Liver (tissue), 9 donors: Measurements from ENCODE around the gene SGIP1. TPM values are rescaled to one million over a fixed set of nuclear protein-coding genes. Genes with fewer than 3 reads are reported as not detected.

ENCODE experiments used
- DNase-seq: peaks from one replicate; pipeline ENCODE4 v3.0.0-alpha.2; 2017; ENCODE audit warnings: low spot score
- H3K27ac ChIP-seq, 2 donors: one replicate each; pipeline ENCODE4 v1.7.0; 2013; ENCODE audit warnings: inconsistent platforms in 2 of 2, low read length in 2 of 2, control low read depth in 1 of 2, low read depth in 1 of 2, mild to moderate bottlenecking in 1 of 2
- H3K27me3 ChIP-seq, 4 donors: one replicate each; pipeline versions ENCODE4 v1.6.1 to v1.7.0; 2013; ENCODE audit warnings: low read length in 3 of 4, inconsistent platforms in 1 of 4, mild to moderate bottlenecking in 1 of 4, moderate library complexity in 1 of 4; ENCODE audit not compliant: control insufficient read depth in 4 of 4, insufficient read depth in 4 of 4
- H3K36me3 ChIP-seq, 4 donors: one replicate each; pipeline versions ENCODE4 v1.6.1 to v1.7.0; 2013; ENCODE audit warnings: low read length in 3 of 4, mild to moderate bottlenecking in 3 of 4, low read depth in 1 of 4, moderate library complexity in 1 of 4; ENCODE audit not compliant: control insufficient read depth in 4 of 4, insufficient read depth in 3 of 4
- H3K4me1 ChIP-seq, 4 donors: one replicate each; pipeline versions ENCODE4 v1.6.1 to v1.7.0; 2013; ENCODE audit warnings: low read length in 3 of 4, mild to moderate bottlenecking in 3 of 4, moderate library complexity in 1 of 4; ENCODE audit not compliant: control insufficient read depth in 4 of 4, insufficient read depth in 4 of 4
- H3K4me3 ChIP-seq, 3 donors: one replicate each; pipeline versions ENCODE4 v1.6.1 to v1.7.0; 2013; ENCODE audit warnings: low read length in 3 of 3, control low read depth in 1 of 3, low read depth in 1 of 3, mild to moderate bottlenecking in 1 of 3
- H3K9ac ChIP-seq, 2 donors: one replicate each; pipeline ENCODE4 v1.7.0; 2013; ENCODE audit warnings: low read length in 2 of 2, mild to moderate bottlenecking in 2 of 2, moderate library complexity in 2 of 2, control low read depth in 1 of 2, low read depth in 1 of 2
- H3K9me3 ChIP-seq, 4 donors: one replicate each; pipeline versions ENCODE4 v1.6.1 to v1.7.0; 2013; ENCODE audit warnings: low read length in 3 of 4; ENCODE audit not compliant: control insufficient read depth in 4 of 4
- EGR1 ChIP-seq, 2 donors: IDR thresholded peaks; 2 replicates each; pipeline ENCODE4 v1.6.1; 2016 to 2018; ENCODE audit warnings: antibody characterized with exemption in 2 of 2, low read depth in 2 of 2
- FOXA1 ChIP-seq: IDR thresholded peaks from 2 replicates; pipeline ENCODE4 v1.6.1; 2016; ENCODE audit warnings: antibody characterized with exemption
- FOXA2 ChIP-seq: IDR thresholded peaks from 2 replicates; pipeline ENCODE4 v1.6.1; 2016; ENCODE audit warnings: antibody characterized with exemption
- GABPA ChIP-seq, 2 donors: IDR thresholded peaks in 1 of 2; conservative IDR thresholded peaks in 1 of 2; 2 replicates each; pipeline ENCODE4 v1.6.1; 2016; ENCODE audit warnings: antibody characterized with exemption in 2 of 2, mild to moderate bottlenecking in 1 of 2, moderate library complexity in 1 of 2
- HNF4A ChIP-seq, 2 donors: conservative IDR thresholded peaks; 2 replicates each; pipeline ENCODE4 v1.6.1; 2016; ENCODE audit warnings: antibody characterized with exemption in 2 of 2, mild to moderate bottlenecking in 2 of 2
- HNF4G ChIP-seq: IDR thresholded peaks from 2 replicates; pipeline ENCODE4 v1.6.1; 2016; ENCODE audit warnings: antibody characterized with exemption
- JUND ChIP-seq, 2 donors: IDR thresholded peaks; 2 replicates each; pipeline ENCODE4 v1.6.1; 2016; ENCODE audit warnings: antibody characterized with exemption in 2 of 2
- NR2F2 ChIP-seq: IDR thresholded peaks from 2 replicates; pipeline ENCODE4 v1.6.1; 2016; ENCODE audit warnings: antibody characterized with exemption
- RAD21 ChIP-seq, 2 donors: IDR thresholded peaks; 2 replicates each; pipeline ENCODE4 v1.6.1; 2016; ENCODE audit warnings: antibody characterized with exemption in 2 of 2, mild to moderate bottlenecking in 2 of 2
- RXRA ChIP-seq, 2 donors: IDR thresholded peaks; 2 replicates each; pipeline ENCODE4 v1.6.1; 2017 to 2018; ENCODE audit warnings: antibody characterized with exemption in 2 of 2, mild to moderate bottlenecking in 1 of 2
- SP1 ChIP-seq: IDR thresholded peaks from 2 replicates; pipeline ENCODE4 v1.6.1; 2018; ENCODE audit warnings: antibody characterized with exemption, mild to moderate bottlenecking
- TAF1 ChIP-seq: conservative IDR thresholded peaks from 2 replicates; pipeline ENCODE4 v1.6.1; 2016; ENCODE audit warnings: antibody characterized with exemption, mild to moderate bottlenecking
- YY1 ChIP-seq: IDR thresholded peaks from 2 replicates; pipeline ENCODE4 v1.6.1; 2016; ENCODE audit warnings: antibody characterized with exemption, mild to moderate bottlenecking
- WGBS: extraction: QIAGEN DNeasy Blood & Tissue Kit; methylation state at CpG from one replicate; pipeline ENCODE4 v1.1.7; 2013; 5-methylcytosine and 5-hydroxymethylcytosine counted together
- polyA plus RNA-seq, 2 donors: library from polyadenylated mRNA; stranded (reverse) in 1 of 2; unstranded in 1 of 2; fragments of 200-250 nt in 1 of 2; fragments of >200 nt in 1 of 2; fragmentation: Nextera tagmentation in 1 of 2; extraction: Ambion mirVana in 1 of 2; gene quantifications; one replicate each; pipeline versions ENCODE4 v1.2.1 to v1.2.3, GENCODE V29; 2013 to 2015
- total RNA-seq, 2 donors: library from RNA; depleted of rRNA; stranded (reverse); fragments of >200 nt; gene quantifications; one replicate each; pipeline ENCODE4 v1.2.3, GENCODE V29; 2014
- TF ChIP-seq, protein P1 (sequence below): IDR thresholded peaks from 2 replicates; pipeline ENCODE4 v1.6.1; 2016; ENCODE audit warnings: antibody characterized with exemption
- TF ChIP-seq, protein P2 (sequence below): IDR thresholded peaks from 2 replicates; pipeline ENCODE4 v1.6.1; 2016; ENCODE audit warnings: antibody characterized with exemption, mild to moderate bottlenecking
- TF ChIP-seq, protein P3 (sequence below): fragments of 150-350 bp; IDR thresholded peaks from 2 replicates; pipeline ENCODE4 v1.5.1; 2017; ENCODE audit warnings: improper control_type of control experiment, low read depth, low read length; ENCODE audit not compliant: missing input control
- TF ChIP-seq, protein P4 (sequence below): IDR thresholded peaks from 2 replicates; pipeline ENCODE4 v1.6.1; 2016; ENCODE audit warnings: antibody characterized with exemption
- TF ChIP-seq, protein P5 (sequence below): IDR thresholded peaks from 2 replicates; pipeline ENCODE4 v1.6.1; 2016; ENCODE audit warnings: antibody characterized with exemption
- donor health status: healthy.
- donor health status: healthy.
- donor health status: healthy.
- donor health status: healthy.
- donor health status: healthy.

Gene SGIP1
- total and polyA plus RNA-seq, 4 donors, result 0.09 to 2.5 (median 0.38) TPM

DNA sequence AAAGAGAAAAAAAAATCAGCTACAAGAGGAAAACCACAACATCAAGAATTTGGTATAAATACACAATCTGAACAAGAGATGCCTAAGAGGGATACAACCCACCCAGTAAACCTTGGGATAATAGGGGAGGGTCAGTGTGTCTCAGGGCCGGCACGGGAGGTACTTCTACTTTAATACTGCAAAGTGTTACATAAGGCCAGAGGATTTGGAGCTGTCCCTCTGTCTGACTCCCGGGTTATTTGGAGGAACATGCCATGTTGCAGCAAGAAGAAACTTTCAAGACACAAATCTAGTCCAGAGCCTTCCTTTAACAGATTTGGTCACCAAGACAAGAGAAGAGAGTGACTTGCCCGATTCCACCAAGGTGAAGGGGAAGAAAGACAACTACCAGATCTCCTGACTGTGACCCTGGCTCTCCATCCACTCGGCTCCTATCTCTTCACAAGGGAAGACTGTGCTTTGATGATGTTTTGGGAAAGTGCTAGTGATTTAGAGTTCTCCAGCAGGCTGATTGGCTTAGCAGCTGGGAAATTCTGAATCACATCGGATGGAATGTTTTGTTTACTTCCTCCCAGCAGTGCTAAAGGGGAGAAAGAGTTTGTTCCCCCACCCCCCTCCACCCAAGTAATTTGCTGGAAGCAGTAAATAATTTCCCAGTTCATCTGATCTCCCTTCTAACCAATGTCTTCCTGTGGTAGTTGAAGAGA lies 29.3 kb downstream of the SGIP1 start (continued):
- TF ChIP-seq, protein P1, sequence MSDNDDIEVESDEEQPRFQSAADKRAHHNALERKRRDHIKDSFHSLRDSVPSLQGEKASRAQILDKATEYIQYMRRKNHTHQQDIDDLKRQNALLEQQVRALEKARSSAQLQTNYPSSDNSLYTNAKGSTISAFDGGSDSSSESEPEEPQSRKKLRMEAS, result no peak

DNA sequence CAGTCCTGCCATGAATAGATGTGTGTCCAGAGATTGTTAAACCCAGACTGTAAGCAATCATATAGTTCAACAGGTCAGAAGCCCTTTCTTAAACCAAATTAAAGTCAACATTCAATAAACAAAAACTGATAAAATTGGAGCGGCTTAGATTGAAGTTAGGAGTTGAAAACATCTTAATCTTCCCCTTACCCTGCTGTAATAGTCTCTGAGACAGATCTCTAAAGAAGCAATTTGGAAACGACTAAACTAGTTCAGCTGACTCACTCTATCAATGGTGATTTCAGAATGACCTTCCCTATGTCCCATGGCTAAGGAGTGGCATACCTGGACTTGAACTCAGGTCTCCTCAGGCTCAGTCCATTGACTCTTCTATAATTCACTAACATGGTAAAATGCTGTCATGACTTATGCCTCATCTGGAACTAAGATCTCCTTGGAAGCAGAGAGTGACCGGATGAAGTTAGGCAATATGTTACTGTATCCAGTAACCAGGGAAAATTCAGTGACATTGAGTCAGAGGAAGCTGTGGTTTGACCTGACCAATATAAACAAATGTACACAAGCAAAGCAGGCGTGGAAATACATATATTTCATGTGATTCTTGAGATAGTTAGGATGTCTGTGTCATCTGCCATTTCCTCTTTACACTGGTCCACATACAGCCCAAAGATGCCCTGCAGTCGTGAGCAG lies 30.1 kb downstream of the SGIP1 start:
- TF ChIP-seq HNF4G (no peak), RAD21 (IDR thresholded peaks at IDR 0.05) (no peak), TAF1 (no peak), GABPA (IDR thresholded peaks at IDR 0.05 in 1 of 2, conservative IDR thresholded peaks at IDR 0.05 in 1 of 2) (no peak), FOXA1 (no peak), RXRA (IDR thresholded peaks at IDR 0.05) (no peak), JUND (IDR thresholded peaks at IDR 0.05) (no peak), SP1 (no peak), HNF4A (conservative IDR thresholded peaks at IDR 0.05) (no peak), NR2F2 (no peak), EGR1 (IDR thresholded peaks at IDR 0.05; ENCODE audit: low read depth in 2 of 2) (no peak), YY1 (no peak), FOXA2 (no peak)
- TF ChIP-seq, protein P1, result no peak
- TF ChIP-seq, protein P2, sequence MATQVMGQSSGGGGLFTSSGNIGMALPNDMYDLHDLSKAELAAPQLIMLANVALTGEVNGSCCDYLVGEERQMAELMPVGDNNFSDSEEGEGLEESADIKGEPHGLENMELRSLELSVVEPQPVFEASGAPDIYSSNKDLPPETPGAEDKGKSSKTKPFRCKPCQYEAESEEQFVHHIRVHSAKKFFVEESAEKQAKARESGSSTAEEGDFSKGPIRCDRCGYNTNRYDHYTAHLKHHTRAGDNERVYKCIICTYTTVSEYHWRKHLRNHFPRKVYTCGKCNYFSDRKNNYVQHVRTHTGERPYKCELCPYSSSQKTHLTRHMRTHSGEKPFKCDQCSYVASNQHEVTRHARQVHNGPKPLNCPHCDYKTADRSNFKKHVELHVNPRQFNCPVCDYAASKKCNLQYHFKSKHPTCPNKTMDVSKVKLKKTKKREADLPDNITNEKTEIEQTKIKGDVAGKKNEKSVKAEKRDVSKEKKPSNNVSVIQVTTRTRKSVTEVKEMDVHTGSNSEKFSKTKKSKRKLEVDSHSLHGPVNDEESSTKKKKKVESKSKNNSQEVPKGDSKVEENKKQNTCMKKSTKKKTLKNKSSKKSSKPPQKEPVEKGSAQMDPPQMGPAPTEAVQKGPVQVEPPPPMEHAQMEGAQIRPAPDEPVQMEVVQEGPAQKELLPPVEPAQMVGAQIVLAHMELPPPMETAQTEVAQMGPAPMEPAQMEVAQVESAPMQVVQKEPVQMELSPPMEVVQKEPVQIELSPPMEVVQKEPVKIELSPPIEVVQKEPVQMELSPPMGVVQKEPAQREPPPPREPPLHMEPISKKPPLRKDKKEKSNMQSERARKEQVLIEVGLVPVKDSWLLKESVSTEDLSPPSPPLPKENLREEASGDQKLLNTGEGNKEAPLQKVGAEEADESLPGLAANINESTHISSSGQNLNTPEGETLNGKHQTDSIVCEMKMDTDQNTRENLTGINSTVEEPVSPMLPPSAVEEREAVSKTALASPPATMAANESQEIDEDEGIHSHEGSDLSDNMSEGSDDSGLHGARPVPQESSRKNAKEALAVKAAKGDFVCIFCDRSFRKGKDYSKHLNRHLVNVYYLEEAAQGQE, result no peak
- TF ChIP-seq, protein P3, sequence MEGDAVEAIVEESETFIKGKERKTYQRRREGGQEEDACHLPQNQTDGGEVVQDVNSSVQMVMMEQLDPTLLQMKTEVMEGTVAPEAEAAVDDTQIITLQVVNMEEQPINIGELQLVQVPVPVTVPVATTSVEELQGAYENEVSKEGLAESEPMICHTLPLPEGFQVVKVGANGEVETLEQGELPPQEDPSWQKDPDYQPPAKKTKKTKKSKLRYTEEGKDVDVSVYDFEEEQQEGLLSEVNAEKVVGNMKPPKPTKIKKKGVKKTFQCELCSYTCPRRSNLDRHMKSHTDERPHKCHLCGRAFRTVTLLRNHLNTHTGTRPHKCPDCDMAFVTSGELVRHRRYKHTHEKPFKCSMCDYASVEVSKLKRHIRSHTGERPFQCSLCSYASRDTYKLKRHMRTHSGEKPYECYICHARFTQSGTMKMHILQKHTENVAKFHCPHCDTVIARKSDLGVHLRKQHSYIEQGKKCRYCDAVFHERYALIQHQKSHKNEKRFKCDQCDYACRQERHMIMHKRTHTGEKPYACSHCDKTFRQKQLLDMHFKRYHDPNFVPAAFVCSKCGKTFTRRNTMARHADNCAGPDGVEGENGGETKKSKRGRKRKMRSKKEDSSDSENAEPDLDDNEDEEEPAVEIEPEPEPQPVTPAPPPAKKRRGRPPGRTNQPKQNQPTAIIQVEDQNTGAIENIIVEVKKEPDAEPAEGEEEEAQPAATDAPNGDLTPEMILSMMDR, result no peak
- TF ChIP-seq, protein P4, sequence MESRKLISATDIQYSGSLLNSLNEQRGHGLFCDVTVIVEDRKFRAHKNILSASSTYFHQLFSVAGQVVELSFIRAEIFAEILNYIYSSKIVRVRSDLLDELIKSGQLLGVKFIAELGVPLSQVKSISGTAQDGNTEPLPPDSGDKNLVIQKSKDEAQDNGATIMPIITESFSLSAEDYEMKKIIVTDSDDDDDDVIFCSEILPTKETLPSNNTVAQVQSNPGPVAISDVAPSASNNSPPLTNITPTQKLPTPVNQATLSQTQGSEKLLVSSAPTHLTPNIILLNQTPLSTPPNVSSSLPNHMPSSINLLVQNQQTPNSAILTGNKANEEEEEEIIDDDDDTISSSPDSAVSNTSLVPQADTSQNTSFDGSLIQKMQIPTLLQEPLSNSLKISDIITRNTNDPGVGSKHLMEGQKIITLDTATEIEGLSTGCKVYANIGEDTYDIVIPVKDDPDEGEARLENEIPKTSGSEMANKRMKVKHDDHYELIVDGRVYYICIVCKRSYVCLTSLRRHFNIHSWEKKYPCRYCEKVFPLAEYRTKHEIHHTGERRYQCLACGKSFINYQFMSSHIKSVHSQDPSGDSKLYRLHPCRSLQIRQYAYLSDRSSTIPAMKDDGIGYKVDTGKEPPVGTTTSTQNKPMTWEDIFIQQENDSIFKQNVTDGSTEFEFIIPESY, result no peak
- TF ChIP-seq, protein P5, sequence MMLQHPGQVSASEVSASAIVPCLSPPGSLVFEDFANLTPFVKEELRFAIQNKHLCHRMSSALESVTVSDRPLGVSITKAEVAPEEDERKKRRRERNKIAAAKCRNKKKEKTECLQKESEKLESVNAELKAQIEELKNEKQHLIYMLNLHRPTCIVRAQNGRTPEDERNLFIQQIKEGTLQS, result no peak
- no peak for DNase-seq
- H3K9me3 ChIP-seq, result no peaks in the 10 kb centered on the region
- no peaks in the 10 kb centered on the region for H3K27me3 ChIP-seq
- no peaks in the 10 kb centered on the region for H3K36me3 ChIP-seq
- no peak overlapping the region for H3K9ac ChIP-seq
- no peak overlapping the region for H3K27ac ChIP-seq
- H3K4me1 ChIP-seq, result no peaks in the 10 kb centered on the region
- H3K4me3 ChIP-seq, result no peak overlapping the region
- 54% methylated on average over 5 of the region's 5 CpGs for WGBS
